Activated T-helper 17 cell treated with anti-CD3 and anti-CD28 coated beads, Interleukin-2, amount 50 U/mL, for 72 hours (primary cell): Measurements from ENCODE around the gene FGF12. TPM values are rescaled to one million over a fixed set of nuclear protein-coding genes. Genes with fewer than 3 reads are reported as not detected.
A peak's percentile ranks its signal among the peaks of the same experiment; 100 is the strongest.

Source experiments
- ATAC-seq: fragments of 150-1000 bp; cut with Tn5 transposase; replicated peaks from 2 replicates; pipeline ENCODE4 v1.10.0; 2021; ENCODE audit warnings: mild to moderate bottlenecking, moderate library complexity
- H3K27ac Mint-ChIP-seq: one replicate; pipeline ENCODE4 v1.8.0; 2022; ENCODE audit warnings: mixed read lengths
- H3K27me3 Mint-ChIP-seq: one replicate; pipeline ENCODE4 v1.8.0; 2022; ENCODE audit warnings: mixed read lengths
- H3K36me3 Mint-ChIP-seq: one replicate; pipeline ENCODE4 v1.8.0; 2022; ENCODE audit warnings: low read depth, mild to moderate bottlenecking, mixed read lengths
- H3K4me1 Mint-ChIP-seq: one replicate; pipeline ENCODE4 v1.8.0; 2022; ENCODE audit warnings: mixed read lengths
- H3K4me3 Mint-ChIP-seq: one replicate; pipeline ENCODE4 v1.8.0; 2022; ENCODE audit warnings: mild to moderate bottlenecking, mixed read lengths
- H3K9me3 Mint-ChIP-seq: one replicate; pipeline ENCODE4 v1.8.0; 2022; ENCODE audit warnings: mixed read lengths
- total RNA-seq, 2 donors: library from RNA; stranded (reverse); gene quantifications; one replicate each; pipeline ENCODE4 v1.2.3, GENCODE V29; 2022

Gene FGF12
- total RNA-seq, 2 donors from 2014 or later = 0.37 TPM; not detected in 1

DNA sequence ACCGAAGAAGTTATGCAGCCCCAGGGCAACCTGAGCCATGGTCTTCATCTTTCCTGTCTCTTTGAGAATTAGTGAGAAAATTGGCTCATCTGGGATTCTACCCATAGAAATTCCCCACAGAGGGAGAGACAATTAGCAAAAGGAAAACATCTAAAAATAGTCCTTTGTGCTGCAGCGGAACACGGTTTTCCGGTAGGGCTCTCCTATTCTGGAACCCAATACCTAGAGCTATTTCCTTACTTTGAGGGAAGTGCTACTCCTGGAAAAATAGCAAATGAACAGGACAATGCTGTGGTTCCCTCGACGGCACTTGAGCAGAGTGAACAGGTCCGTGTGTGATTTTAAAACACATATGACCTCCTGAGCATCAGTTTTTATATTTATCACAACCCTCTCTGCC is 210.5 kb downstream of the FGF12 start:
- no peaks in the 10 kb centered on the region for H3K36me3 Mint-ChIP-seq
- peaks cover 32% of the 10 kb centered on the region for H3K27me3 Mint-ChIP-seq
- no peaks in the 10 kb centered on the region for H3K9me3 Mint-ChIP-seq
- H3K27ac Mint-ChIP-seq = no peak overlapping the region
- H3K4me3 Mint-ChIP-seq = no peak overlapping the region
- no peak for ATAC-seq
- H3K4me1 Mint-ChIP-seq = no peaks in the 10 kb centered on the region

DNA sequence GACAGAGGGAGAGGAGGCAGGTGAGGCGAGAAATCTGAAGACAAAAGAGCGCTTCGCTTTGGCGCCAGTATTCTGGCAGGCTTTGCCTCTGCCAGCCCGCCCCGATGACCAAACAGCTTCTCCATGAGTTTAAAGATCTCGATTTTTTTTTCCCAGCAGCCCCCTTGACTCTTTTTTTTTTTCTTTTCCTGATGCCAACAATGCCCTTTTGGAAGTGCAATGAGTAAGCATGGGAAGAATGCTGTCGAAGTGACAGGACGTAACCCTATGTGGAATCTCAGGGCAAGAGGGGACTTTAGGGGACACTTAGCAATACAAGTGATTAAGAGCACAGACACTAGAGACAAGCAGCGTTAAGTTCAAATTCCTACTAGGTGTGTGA is 211.7 kb downstream of the FGF12 start:
- Mint-ChIP-seq H3K4me1 (no peaks in the 10 kb centered on the region), H3K36me3 (no peaks in the 10 kb centered on the region), H3K4me3 (no peak overlapping the region), H3K27me3 (peaks cover 38% of the 10 kb centered on the region), H3K27ac (no peak overlapping the region), H3K9me3 (no peaks in the 10 kb centered on the region)
- ATAC-seq = no peak

- Mint-ChIP-seq H3K4me3 (no peak overlapping the region), H3K9me3 (no peaks in the 10 kb centered on the region), H3K27ac (no peak overlapping the region), H3K27me3 (peaks cover 40% of the 10 kb centered on the region), H3K4me1 (no peaks in the 10 kb centered on the region), H3K36me3 (no peaks in the 10 kb centered on the region)
- no peak for ATAC-seq
These were observed 212.3 kb downstream of the FGF12 start for GRCh38 chr3:192514754-192515663.

DNA sequence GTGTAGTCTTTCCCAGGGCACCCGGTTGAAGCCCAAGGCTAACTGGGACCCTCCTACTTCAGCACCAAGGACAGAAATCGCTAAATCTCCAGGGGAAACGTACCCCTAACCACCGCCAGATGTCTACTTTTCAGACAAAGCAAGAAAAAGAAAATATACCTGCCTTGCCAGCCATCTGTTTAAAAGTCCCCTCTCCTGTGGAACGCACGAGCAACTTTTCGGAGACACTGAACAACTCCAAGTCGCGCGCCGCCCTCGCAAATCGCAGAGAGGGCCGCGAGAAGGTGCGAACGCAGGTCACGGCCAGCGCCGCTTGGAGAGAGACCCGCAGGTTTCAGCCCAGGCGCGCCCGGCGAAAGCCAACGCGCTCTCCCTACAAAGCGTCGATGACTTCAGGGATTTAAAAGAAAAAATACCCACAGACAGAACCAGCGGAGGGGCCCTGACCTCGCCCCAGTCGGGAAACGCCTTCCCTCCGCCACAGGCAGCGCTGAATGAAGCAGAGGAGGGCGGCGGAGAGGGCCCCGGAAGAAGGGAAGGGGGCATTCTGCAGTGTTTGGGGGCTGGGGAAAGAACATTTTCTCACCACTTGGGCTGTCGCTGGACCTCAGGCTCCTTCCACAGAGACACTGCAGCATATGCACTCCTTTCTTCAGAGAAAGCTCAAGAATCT is 213.1 kb downstream of the FGF12 start:
- Mint-ChIP-seq H3K27me3 (peaks cover 43% of the 10 kb centered on the region), H3K27ac (no peak overlapping the region), H3K9me3 (no peaks in the 10 kb centered on the region), H3K4me3 (peak overlapping the region; percentile 36), H3K4me1 (no peaks in the 10 kb centered on the region), H3K36me3 (no peaks in the 10 kb centered on the region)
- no peak for ATAC-seq

GRCh38 chr3:192505731-192506130 is 221.6 kb downstream of the FGF12 start:
- Mint-ChIP-seq H3K36me3 (no peaks in the 10 kb centered on the region), H3K27me3 (peaks cover 22% of the 10 kb centered on the region), H3K9me3 (peaks cover 4% of the 10 kb centered on the region), H3K27ac (no peak overlapping the region), H3K4me3 (no peak overlapping the region), H3K4me1 (no peaks in the 10 kb centered on the region)
- ATAC-seq = no peak

GRCh38 chr3:192501401-192501800 is 225.9 kb downstream of the FGF12 start:
- no peak overlapping the region for H3K27ac Mint-ChIP-seq
- H3K36me3 Mint-ChIP-seq = no peaks in the 10 kb centered on the region
- peaks cover 8% of the 10 kb centered on the region for H3K27me3 Mint-ChIP-seq
- no peak overlapping the region for H3K4me3 Mint-ChIP-seq
- peaks cover 4% of the 10 kb centered on the region for H3K9me3 Mint-ChIP-seq
- ATAC-seq = no peak
- H3K4me1 Mint-ChIP-seq = no peaks in the 10 kb centered on the region

- no peak overlapping the region for H3K27ac Mint-ChIP-seq
- no peak overlapping the region for H3K4me3 Mint-ChIP-seq
- no peak for ATAC-seq
- H3K27me3 Mint-ChIP-seq = peaks cover 7% of the 10 kb centered on the region
- no peaks in the 10 kb centered on the region for H3K36me3 Mint-ChIP-seq
- H3K9me3 Mint-ChIP-seq = no peaks in the 10 kb centered on the region
- no peaks in the 10 kb centered on the region for H3K4me1 Mint-ChIP-seq
These were observed 230.3 kb downstream of the FGF12 start for GRCh38 chr3:192496905-192497587.

DNA sequence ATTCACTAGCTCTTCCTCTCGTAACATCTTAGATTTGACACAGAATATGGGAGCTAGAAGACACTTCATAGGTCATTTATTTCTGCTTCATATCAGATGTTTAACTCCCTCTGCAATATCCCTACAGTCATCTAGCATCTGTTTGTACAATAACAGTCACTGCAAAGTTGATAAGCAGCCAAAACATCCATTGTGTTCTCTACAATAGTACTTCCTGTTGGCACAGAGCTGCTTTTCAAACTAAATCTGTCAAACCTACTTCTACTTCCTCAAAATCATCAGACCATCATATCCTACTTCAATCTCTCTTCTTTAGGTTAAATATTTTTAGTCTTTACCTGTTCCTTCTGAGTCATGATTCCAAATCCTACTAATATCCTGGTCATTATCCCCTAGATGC is 233.2 kb downstream of the FGF12 start:
- ATAC-seq = no peak
- Mint-ChIP-seq H3K9me3 (no peaks in the 10 kb centered on the region), H3K4me1 (no peaks in the 10 kb centered on the region), H3K27me3 (peaks cover 12% of the 10 kb centered on the region), H3K4me3 (no peak overlapping the region), H3K36me3 (no peaks in the 10 kb centered on the region), H3K27ac (no peak overlapping the region)

DNA sequence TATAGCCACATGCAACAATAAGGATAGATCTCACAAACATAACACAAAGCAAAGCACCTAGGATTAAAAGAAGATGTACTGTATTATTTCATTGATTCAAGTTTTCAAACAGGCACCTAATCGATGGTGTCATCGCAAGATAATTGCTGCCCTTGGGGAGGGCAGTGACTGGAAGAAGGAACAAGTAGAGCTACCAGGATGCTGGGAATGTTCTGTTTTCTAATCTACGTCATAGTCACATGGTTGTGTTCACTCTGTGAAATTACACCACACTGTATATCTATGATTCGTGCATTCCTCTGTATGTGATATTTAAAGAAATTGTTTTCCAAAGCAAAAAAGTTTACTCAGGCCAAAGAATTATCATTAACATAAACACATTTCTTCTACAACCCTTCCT is 236.6 kb downstream of the FGF12 start:
- H3K4me1 Mint-ChIP-seq = no peaks in the 10 kb centered on the region

DNA sequence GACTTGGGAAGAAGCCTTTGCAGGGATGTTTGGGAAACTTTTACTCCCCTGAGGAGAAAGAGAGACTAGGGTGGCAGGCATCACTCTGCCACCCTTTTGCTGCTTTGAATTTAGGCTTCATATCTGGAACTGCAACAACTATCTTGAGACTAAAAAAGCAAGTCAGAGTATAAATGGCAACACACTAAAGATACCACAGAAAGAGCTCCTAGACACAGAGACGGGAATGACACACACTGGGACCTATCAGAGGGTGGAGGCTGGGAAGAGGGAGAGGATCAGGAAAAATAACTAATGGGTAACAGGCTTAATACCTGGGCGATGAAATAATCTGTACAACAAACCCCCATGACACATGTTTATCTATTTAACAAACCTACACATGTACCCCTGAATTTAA is 237.8 kb downstream of the FGF12 start:
- peaks cover 18% of the 10 kb centered on the region for H3K27me3 Mint-ChIP-seq
- ATAC-seq = no peak
- H3K4me3 Mint-ChIP-seq = no peak overlapping the region
- H3K36me3 Mint-ChIP-seq = no peaks in the 10 kb centered on the region
- no peaks in the 10 kb centered on the region for H3K4me1 Mint-ChIP-seq
- no peak overlapping the region for H3K27ac Mint-ChIP-seq
- no peaks in the 10 kb centered on the region for H3K9me3 Mint-ChIP-seq

More for the DNA sequence above, 236.6 kb downstream of the FGF12 start:
- H3K27ac Mint-ChIP-seq = no peak overlapping the region
- no peaks in the 10 kb centered on the region for H3K36me3 Mint-ChIP-seq
- ATAC-seq = no peak
- no peaks in the 10 kb centered on the region for H3K9me3 Mint-ChIP-seq
- H3K4me3 Mint-ChIP-seq = no peak overlapping the region
- peaks cover 18% of the 10 kb centered on the region for H3K27me3 Mint-ChIP-seq

DNA sequence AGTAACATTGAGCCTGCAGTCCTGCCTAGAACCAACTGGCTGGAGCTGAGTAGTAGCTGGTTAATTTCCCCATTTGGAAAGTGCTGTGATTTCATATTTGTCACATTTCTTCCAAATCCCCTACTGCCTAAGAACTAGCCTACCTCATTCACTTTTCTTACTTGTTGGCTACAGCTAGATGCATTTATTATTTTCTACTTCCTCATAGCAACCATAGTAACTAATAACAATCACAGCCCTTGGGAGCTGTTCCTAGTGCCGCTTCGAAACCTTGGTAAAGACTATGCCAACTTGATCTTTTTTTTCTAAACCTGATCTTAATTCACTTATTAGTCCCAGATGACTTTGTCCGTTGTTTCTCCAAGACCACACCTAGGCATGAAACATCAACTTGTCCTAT is 240.3 kb downstream of the FGF12 start:
- Mint-ChIP-seq H3K27me3 (peaks cover 15% of the 10 kb centered on the region), H3K4me3 (no peak overlapping the region), H3K4me1 (peaks cover 5% of the 10 kb centered on the region), H3K27ac (no peak overlapping the region), H3K36me3 (no peaks in the 10 kb centered on the region), H3K9me3 (no peaks in the 10 kb centered on the region)
- no peak for ATAC-seq

GRCh38 chr3:192482809-192483208 is 244.5 kb downstream of the FGF12 start:
- no peak for ATAC-seq
- no peaks in the 10 kb centered on the region for H3K36me3 Mint-ChIP-seq
- H3K27ac Mint-ChIP-seq = no peak overlapping the region
- no peak overlapping the region for H3K4me3 Mint-ChIP-seq
- no peaks in the 10 kb centered on the region for H3K9me3 Mint-ChIP-seq
- H3K27me3 Mint-ChIP-seq = peaks cover 17% of the 10 kb centered on the region
- H3K4me1 Mint-ChIP-seq = peaks cover 5% of the 10 kb centered on the region

- ATAC-seq = no peak
- H3K27me3 Mint-ChIP-seq = peaks cover 17% of the 10 kb centered on the region
- no peaks in the 10 kb centered on the region for H3K36me3 Mint-ChIP-seq
- no peaks in the 10 kb centered on the region for H3K9me3 Mint-ChIP-seq
- no peak overlapping the region for H3K27ac Mint-ChIP-seq
- peaks cover 5% of the 10 kb centered on the region for H3K4me1 Mint-ChIP-seq
- H3K4me3 Mint-ChIP-seq = no peak overlapping the region
These were observed 244.9 kb downstream of the FGF12 start for GRCh38 chr3:192482391-192482790.

- peaks cover 5% of the 10 kb centered on the region for H3K4me1 Mint-ChIP-seq
- H3K4me3 Mint-ChIP-seq = no peak overlapping the region
- H3K36me3 Mint-ChIP-seq = no peaks in the 10 kb centered on the region
- no peak for ATAC-seq
- H3K9me3 Mint-ChIP-seq = no peaks in the 10 kb centered on the region
- peaks cover 20% of the 10 kb centered on the region for H3K27me3 Mint-ChIP-seq
- no peak overlapping the region for H3K27ac Mint-ChIP-seq
These were observed 245.7 kb downstream of the FGF12 start for GRCh38 chr3:192481638-192482037.
